Parathyroid adenoma (tissue), 2 donors: ENCODE measurements around the gene SSC5D.
A peak's percentile ranks its signal among the peaks of the same experiment; 100 is the strongest.

Experiments
- H2AFZ ChIP-seq: fragments of 300-600 bp; sonication (generic); one replicate; pipeline ENCODE4 v1.7.0; 2017; ENCODE audit warnings: antibody characterized with exemption, mild to moderate bottlenecking
- H3K27ac ChIP-seq: fragments of 300-600 bp; sonication (generic); one replicate; pipeline ENCODE4 v1.7.0; 2017
- H3K27me3 ChIP-seq: fragments of 300-600 bp; sonication (generic); one replicate; pipeline ENCODE4 v1.7.0; 2017; ENCODE audit warnings: low read length; ENCODE audit not compliant: control insufficient read depth, insufficient read depth
- H3K36me3 ChIP-seq: fragments of 300-600 bp; sonication (generic); one replicate; pipeline ENCODE4 v1.7.0; 2017; ENCODE audit warnings: low read length; ENCODE audit not compliant: control insufficient read depth, insufficient read depth
- H3K4me1 ChIP-seq: fragments of 300-600 bp; sonication (generic); one replicate; pipeline ENCODE4 v1.7.0; 2017; ENCODE audit warnings: control low read depth
- H3K4me2 ChIP-seq: fragments of 300-600 bp; sonication (generic); one replicate; pipeline ENCODE4 v1.7.0; 2017; ENCODE audit warnings: low read length
- H3K4me3 ChIP-seq: fragments of 300-600 bp; sonication (generic); one replicate; pipeline ENCODE4 v1.7.0; 2017; ENCODE audit warnings: low read depth, low read length
- H3K79me2 ChIP-seq: fragments of 300-600 bp; sonication (generic); one replicate; pipeline ENCODE4 v1.7.0; 2017; ENCODE audit warnings: control low read depth
- H3K9ac ChIP-seq: fragments of 300-600 bp; sonication (generic); one replicate; pipeline ENCODE4 v1.7.0; 2017; ENCODE audit warnings: mild to moderate bottlenecking
- H3K9me3 ChIP-seq: fragments of 300-600 bp; sonication (generic); one replicate; pipeline ENCODE4 v1.7.0; 2017; ENCODE audit warnings: low read length; ENCODE audit not compliant: control insufficient read depth
- TF ChIP-seq, protein P1 (sequence below): fragments of 300-600 bp; sonication (generic); IDR thresholded peaks from one replicate; pipeline ENCODE4 v1.7.0; 2017; ENCODE audit warnings: antibody characterized with exemption, mild to moderate bottlenecking
- donor health status: primary hyperparathyroidism.

SSC5D gene

DNA sequence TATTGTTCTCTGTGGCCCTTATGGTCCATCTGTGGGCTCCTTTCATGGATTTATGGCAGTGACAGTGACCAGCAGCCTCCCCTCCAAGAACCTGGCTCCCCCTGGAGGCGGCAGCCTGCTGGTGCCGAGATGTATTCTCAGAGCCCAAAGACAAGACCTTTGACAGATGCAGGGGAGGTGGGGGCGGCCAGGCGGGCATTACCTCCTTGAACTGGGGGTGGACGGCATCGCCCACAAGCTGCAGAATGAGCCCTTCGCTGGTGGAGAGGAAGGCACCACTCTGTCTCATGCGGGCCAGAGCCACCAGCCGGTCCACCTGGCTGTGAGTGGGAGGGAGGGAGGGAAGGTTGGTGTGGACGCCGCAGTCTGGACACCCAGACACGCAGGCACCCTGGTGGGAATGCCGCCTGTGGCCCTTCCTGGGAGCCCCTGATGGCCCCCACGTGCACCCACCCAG, 33.4 kb upstream of the SSC5D start:
- H3K9ac ChIP-seq = no peak overlapping the region

DNA sequence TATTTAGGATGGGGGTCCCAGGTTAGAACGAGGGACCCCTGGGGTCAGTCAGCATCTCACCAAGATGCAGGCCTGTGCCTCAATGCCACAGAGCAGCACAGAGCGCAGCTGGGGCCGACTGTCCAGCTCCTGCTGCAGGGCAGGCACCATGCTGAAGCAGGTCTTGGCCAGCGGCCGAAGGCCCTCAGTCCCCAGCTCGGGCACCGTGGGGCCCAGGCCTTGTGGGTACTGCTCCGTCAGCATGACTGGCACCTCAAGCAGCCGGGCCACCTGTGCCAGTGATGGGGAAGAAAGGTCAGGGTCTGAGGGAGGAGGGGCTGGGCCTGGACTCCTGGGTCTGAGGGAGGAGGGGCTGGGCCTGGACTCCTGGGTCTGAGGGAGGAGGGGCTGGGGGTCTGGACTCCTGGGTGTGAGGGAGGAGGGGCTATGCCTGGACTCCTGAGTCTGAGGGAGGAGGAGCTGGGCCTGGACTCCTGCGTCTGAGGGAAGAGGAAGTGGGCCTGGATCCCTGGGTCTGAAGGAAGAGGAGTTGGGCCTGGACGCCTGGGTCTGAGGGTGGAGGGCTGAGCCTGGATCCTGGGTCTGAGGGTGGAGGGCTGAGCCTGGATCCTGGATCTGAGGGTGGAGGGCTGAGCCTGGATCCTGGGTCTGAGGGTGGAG, 32.5 kb upstream of the SSC5D start:
- Histone ChIP-seq H3K9me3 (no peaks in the 10 kb centered on the region), H3K4me2 (no peak overlapping the region), H2AFZ (no peak overlapping the region)

More for the DNA sequence above, 33.4 kb upstream of the SSC5D start:
- H3K4me2 ChIP-seq = no peak overlapping the region
- H3K27ac ChIP-seq = no peak overlapping the region
- H3K4me3 ChIP-seq = no peak overlapping the region
- H3K9me3 ChIP-seq = no peaks in the 10 kb centered on the region
- no peaks in the 10 kb centered on the region for H3K79me2 ChIP-seq
- TF ChIP-seq, protein P1, sequence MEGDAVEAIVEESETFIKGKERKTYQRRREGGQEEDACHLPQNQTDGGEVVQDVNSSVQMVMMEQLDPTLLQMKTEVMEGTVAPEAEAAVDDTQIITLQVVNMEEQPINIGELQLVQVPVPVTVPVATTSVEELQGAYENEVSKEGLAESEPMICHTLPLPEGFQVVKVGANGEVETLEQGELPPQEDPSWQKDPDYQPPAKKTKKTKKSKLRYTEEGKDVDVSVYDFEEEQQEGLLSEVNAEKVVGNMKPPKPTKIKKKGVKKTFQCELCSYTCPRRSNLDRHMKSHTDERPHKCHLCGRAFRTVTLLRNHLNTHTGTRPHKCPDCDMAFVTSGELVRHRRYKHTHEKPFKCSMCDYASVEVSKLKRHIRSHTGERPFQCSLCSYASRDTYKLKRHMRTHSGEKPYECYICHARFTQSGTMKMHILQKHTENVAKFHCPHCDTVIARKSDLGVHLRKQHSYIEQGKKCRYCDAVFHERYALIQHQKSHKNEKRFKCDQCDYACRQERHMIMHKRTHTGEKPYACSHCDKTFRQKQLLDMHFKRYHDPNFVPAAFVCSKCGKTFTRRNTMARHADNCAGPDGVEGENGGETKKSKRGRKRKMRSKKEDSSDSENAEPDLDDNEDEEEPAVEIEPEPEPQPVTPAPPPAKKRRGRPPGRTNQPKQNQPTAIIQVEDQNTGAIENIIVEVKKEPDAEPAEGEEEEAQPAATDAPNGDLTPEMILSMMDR = peak; percentile 63
- H3K4me1 ChIP-seq = peaks cover 10% of the 10 kb centered on the region
- no peak overlapping the region for H2AFZ ChIP-seq
- peaks cover 3% of the 10 kb centered on the region for H3K27me3 ChIP-seq
- no peaks in the 10 kb centered on the region for H3K36me3 ChIP-seq

DNA sequence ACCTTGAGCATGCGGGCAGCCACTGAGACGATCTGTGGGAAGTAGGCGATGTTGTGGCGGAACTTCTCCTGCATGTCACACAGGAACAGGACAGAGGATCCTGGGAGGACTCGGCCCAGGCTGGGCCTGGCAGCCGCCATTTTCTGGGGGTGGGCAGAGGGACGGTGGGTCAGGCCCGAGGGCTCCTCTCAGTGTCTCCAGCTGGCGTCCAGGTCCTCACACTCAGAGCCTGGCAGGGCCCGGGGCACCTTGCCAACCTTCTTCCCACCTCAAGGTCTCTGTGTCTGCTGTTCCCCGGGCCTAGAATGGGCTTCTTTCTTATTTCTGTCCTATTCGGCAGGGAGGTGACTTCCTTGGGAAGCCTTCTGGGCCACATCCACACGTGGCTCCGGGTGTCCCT, 31.9 kb upstream of the SSC5D start:
- peaks cover 13% of the 10 kb centered on the region for H3K4me1 ChIP-seq
- TF ChIP-seq, protein P1 = no peak
- H2AFZ ChIP-seq = no peak overlapping the region
- peaks cover 3% of the 10 kb centered on the region for H3K27me3 ChIP-seq
- no peak overlapping the region for H3K4me3 ChIP-seq
- H3K27ac ChIP-seq = no peak overlapping the region
- no peaks in the 10 kb centered on the region for H3K9me3 ChIP-seq
- H3K79me2 ChIP-seq = no peaks in the 10 kb centered on the region
- H3K36me3 ChIP-seq = no peaks in the 10 kb centered on the region
- no peak overlapping the region for H3K4me2 ChIP-seq
- H3K9ac ChIP-seq = no peak overlapping the region

More for the DNA sequence above, 32.5 kb upstream of the SSC5D start:
- Histone ChIP-seq H3K4me3 (no peak overlapping the region), H3K9ac (no peak overlapping the region), H3K36me3 (no peaks in the 10 kb centered on the region), H3K79me2 (no peaks in the 10 kb centered on the region), H3K27ac (no peak overlapping the region), H3K27me3 (peaks cover 3% of the 10 kb centered on the region), H3K4me1 (peaks cover 13% of the 10 kb centered on the region)
- TF ChIP-seq, protein P1 = no peak

DNA sequence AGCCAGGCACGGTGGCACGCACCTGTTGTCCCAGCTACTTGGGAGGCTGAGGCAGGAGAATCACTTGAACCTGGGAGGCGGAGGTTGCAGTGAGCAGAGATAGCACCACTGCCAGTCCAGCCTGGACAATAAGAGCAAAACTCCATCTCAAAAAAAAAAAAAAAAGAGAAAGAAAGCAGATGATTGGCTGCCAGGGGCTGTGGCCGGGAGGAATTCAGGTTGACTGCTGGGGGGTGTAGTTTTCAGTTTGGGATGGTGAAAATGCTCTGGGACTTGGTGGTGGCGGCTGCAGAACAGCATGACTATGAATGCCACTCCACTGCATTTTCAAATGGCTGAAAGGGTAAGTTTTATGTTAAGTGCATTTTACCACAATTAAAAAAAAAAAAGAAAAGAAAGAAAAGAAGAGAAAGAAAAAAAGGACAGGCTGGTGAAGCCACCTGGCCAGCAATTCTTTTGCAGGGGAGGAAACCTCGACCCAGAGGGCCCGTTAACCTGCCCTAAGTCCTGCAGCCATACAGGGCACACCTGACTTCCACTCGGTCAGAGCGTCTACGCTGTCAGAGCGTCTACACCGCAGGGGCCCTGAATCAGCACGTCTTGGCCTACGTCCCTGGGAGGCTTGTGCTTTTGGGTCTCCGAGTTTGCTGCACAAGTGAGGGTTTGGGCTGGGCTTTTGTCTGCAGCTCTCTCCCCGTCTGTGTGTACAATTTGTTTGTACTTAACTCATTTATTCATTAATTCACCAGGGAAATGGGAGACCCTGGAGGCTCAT, 30.4 kb upstream of the SSC5D start:
- Histone ChIP-seq H2AFZ (no peak overlapping the region), H3K4me2 (no peak overlapping the region), H3K4me1 (peaks cover 4% of the 10 kb centered on the region), H3K79me2 (no peaks in the 10 kb centered on the region), H3K27me3 (no peaks in the 10 kb centered on the region), H3K9me3 (no peaks in the 10 kb centered on the region), H3K36me3 (no peaks in the 10 kb centered on the region), H3K27ac (no peak overlapping the region), H3K9ac (no peak overlapping the region), H3K4me3 (no peak overlapping the region)
- TF ChIP-seq, protein P1 = no peak
